ENCODE measurements around the gene CHIT1. TPM values are rescaled to one million over a fixed set of nuclear protein-coding genes. Genes with fewer than 3 reads are reported as not detected.

The CHIT1 gene
- total and polyA plus RNA-seq, 2 of the 13 experiments (the other 11 are each of a cell fraction or from before 2014, with no cell fraction given), result not detected

DNA sequence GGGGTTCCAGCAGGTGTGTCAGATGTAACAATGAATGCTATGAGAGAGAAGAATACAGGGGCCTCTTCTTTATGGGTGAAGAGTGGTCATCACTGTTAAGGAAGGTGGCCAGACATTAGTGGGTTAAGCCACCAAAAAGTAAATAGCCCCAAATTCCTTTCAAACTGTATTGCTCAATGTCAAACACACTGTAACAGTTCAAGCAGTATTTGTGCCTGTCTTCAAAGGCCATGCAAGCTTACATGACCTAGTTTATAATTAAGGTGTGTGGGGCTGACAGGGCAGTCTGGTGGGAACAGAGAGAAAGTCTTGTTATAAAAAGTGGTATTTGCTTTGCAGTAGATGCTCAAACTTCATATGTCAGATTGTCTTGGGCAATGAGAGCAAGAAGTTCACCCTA lies 18.5 kb downstream of the CHIT1 start (continued):
- TF ChIP-seq, protein P1, sequence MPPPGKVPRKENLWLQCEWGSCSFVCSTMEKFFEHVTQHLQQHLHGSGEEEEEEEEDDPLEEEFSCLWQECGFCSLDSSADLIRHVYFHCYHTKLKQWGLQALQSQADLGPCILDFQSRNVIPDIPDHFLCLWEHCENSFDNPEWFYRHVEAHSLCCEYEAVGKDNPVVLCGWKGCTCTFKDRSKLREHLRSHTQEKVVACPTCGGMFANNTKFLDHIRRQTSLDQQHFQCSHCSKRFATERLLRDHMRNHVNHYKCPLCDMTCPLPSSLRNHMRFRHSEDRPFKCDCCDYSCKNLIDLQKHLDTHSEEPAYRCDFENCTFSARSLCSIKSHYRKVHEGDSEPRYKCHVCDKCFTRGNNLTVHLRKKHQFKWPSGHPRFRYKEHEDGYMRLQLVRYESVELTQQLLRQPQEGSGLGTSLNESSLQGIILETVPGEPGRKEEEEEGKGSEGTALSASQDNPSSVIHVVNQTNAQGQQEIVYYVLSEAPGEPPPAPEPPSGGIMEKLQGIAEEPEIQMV (CRISPR knock-in tag; IDR thresholded peaks at IDR 0.05; ENCODE audit: low read depth), result no peak
- TF ChIP-seq ZNF264 (CRISPR knock-in tag; IDR thresholded peaks at IDR 0.05), result no peak
- TF ChIP-seq, protein P2, sequence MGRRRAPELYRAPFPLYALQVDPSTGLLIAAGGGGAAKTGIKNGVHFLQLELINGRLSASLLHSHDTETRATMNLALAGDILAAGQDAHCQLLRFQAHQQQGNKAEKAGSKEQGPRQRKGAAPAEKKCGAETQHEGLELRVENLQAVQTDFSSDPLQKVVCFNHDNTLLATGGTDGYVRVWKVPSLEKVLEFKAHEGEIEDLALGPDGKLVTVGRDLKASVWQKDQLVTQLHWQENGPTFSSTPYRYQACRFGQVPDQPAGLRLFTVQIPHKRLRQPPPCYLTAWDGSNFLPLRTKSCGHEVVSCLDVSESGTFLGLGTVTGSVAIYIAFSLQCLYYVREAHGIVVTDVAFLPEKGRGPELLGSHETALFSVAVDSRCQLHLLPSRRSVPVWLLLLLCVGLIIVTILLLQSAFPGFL (CRISPR knock-in tag; IDR thresholded peaks at IDR 0.05), result no peak
- peak; percentile 52; the same call in 1 of the 2 replicates for TF ChIP-seq HMG20A (CRISPR knock-in tag; IDR thresholded peaks at IDR 0.05; ENCODE audit: borderline replicate concordance)
- TF ChIP-seq ZNF780A (CRISPR knock-in tag; IDR thresholded peaks at IDR 0.05), result no peak
- TF ChIP-seq ZMAT3 (CRISPR knock-in tag; conservative IDR thresholded peaks at IDR 0.05), result no peak
- TF ChIP-seq TBP (CRISPR knock-in tag; IDR thresholded peaks at IDR 0.05), result no peak
- no peak for TF ChIP-seq SMYD3 (CRISPR knock-in tag; IDR thresholded peaks at IDR 0.05)
- TF ChIP-seq SCMH1 (CRISPR knock-in tag; IDR thresholded peaks at IDR 0.05; ENCODE audit: borderline replicate concordance), result no peak
- TF ChIP-seq CAMTA2 (CRISPR knock-in tag; IDR thresholded peaks at IDR 0.05; ENCODE audit: borderline replicate concordance), result no peak
- TF ChIP-seq ZNF772 (CRISPR knock-in tag; IDR thresholded peaks at IDR 0.05), result no peak
- no peak for TF ChIP-seq DNMT1 (CRISPR knock-in tag; IDR thresholded peaks at IDR 0.05)
- TF ChIP-seq, protein P3, sequence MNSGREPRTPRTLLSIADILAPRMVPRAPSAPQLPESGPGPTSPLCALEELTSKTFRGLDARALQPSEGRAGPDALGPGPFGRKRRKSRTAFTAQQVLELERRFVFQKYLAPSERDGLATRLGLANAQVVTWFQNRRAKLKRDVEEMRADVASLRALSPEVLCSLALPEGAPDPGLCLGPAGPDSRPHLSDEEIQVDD (CRISPR knock-in tag; IDR thresholded peaks at IDR 0.05; ENCODE audit: borderline replicate concordance), result no peak
- TF ChIP-seq, protein P4, sequence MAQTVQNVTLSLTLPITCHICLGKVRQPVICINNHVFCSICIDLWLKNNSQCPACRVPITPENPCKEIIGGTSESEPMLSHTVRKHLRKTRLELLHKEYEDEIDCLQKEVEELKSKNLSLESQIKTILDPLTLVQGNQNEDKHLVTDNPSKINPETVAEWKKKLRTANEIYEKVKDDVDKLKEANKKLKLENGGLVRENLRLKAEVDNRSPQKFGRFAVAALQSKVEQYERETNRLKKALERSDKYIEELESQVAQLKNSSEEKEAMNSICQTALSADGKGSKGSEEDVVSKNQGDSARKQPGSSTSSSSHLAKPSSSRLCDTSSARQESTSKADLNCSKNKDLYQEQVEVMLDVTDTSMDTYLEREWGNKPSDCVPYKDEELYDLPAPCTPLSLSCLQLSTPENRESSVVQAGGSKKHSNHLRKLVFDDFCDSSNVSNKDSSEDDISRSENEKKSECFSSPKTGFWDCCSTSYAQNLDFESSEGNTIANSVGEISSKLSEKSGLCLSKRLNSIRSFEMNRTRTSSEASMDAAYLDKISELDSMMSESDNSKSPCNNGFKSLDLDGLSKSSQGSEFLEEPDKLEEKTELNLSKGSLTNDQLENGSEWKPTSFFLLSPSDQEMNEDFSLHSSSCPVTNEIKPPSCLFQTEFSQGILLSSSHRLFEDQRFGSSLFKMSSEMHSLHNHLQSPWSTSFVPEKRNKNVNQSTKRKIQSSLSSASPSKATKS (CRISPR knock-in tag; IDR thresholded peaks at IDR 0.05), result no peak
- no peak for TF ChIP-seq ZNF205 (CRISPR knock-in tag; IDR thresholded peaks at IDR 0.05)
- no peak for TF ChIP-seq MAFF (IDR thresholded peaks at IDR 0.05; ENCODE audit: low read depth, low read length)
- TF ChIP-seq, protein P5, sequence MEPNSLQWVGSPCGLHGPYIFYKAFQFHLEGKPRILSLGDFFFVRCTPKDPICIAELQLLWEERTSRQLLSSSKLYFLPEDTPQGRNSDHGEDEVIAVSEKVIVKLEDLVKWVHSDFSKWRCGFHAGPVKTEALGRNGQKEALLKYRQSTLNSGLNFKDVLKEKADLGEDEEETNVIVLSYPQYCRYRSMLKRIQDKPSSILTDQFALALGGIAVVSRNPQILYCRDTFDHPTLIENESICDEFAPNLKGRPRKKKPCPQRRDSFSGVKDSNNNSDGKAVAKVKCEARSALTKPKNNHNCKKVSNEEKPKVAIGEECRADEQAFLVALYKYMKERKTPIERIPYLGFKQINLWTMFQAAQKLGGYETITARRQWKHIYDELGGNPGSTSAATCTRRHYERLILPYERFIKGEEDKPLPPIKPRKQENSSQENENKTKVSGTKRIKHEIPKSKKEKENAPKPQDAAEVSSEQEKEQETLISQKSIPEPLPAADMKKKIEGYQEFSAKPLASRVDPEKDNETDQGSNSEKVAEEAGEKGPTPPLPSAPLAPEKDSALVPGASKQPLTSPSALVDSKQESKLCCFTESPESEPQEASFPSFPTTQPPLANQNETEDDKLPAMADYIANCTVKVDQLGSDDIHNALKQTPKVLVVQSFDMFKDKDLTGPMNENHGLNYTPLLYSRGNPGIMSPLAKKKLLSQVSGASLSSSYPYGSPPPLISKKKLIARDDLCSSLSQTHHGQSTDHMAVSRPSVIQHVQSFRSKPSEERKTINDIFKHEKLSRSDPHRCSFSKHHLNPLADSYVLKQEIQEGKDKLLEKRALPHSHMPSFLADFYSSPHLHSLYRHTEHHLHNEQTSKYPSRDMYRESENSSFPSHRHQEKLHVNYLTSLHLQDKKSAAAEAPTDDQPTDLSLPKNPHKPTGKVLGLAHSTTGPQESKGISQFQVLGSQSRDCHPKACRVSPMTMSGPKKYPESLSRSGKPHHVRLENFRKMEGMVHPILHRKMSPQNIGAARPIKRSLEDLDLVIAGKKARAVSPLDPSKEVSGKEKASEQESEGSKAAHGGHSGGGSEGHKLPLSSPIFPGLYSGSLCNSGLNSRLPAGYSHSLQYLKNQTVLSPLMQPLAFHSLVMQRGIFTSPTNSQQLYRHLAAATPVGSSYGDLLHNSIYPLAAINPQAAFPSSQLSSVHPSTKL (CRISPR knock-in tag; IDR thresholded peaks at IDR 0.05), result peak; percentile 45; the same call in 1 of the 2 replicates
- TF ChIP-seq, protein P6, sequence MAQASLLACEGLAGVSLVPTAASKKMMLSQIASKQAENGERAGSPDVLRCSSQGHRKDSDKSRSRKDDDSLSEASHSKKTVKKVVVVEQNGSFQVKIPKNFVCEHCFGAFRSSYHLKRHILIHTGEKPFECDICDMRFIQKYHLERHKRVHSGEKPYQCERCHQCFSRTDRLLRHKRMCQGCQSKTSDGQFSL (CRISPR knock-in tag; IDR thresholded peaks at IDR 0.05), result no peak

All from HepG2 (cell line).